Neuronal stem cell (in vitro differentiated cells): ENCODE results near the gene B3GAT1.
A peak's percentile ranks its signal among the peaks of the same experiment; 100 is the strongest.
"Not testable (repeated sequence)": the region's sequence is repeated elsewhere in the genome, so short reads cannot be mapped to it uniquely, and the experiment has no call there.

Experiments used
- DNase-seq: peaks from one replicate; pipeline ENCODE4 v3.0.0-alpha.2; 2013; ENCODE audit warnings: low spot score
- H2AFZ ChIP-seq: one replicate; pipeline ENCODE4 v1.6.1; 2013; ENCODE audit warnings: mild to moderate bottlenecking, low read length, inconsistent platforms
- H2AK5ac ChIP-seq: 2 replicates; pipeline ENCODE4 v1.6.1; 2013; ENCODE audit warnings: low read depth, mild to moderate bottlenecking, inconsistent platforms, low read length, moderate library complexity, mixed read lengths
- H2BK120ac ChIP-seq: 2 replicates; pipeline ENCODE4 v1.6.1; 2013; ENCODE audit warnings: low read depth, mild to moderate bottlenecking, inconsistent platforms, low read length, moderate library complexity, mixed read lengths
- H2BK12ac ChIP-seq: one replicate; pipeline ENCODE4 v1.6.1; 2013; ENCODE audit warnings: low read length, inconsistent platforms
- H2BK15ac ChIP-seq: 2 replicates; pipeline ENCODE4 v1.6.1; 2013; ENCODE audit warnings: mild to moderate bottlenecking, low read length, inconsistent platforms, mixed read lengths
- H2BK5ac ChIP-seq: one replicate; pipeline ENCODE4 v1.6.1; 2013; ENCODE audit warnings: inconsistent platforms, mild to moderate bottlenecking, low read length, moderate library complexity
- H3K14ac ChIP-seq: one replicate; pipeline ENCODE4 v1.6.1; 2013; ENCODE audit warnings: low read length, inconsistent platforms
- H3K18ac ChIP-seq: 2 replicates; pipeline ENCODE4 v1.6.1; 2013; ENCODE audit warnings: low read length, inconsistent platforms
- H3K23ac ChIP-seq: 2 replicates; pipeline ENCODE4 v1.6.1; 2013; ENCODE audit warnings: low read depth, mild to moderate bottlenecking, mixed read lengths, low read length, inconsistent platforms; ENCODE audit not compliant: poor library complexity
- H3K27ac ChIP-seq: replicated peaks from 3 replicates; pipeline ENCODE4 v1.5.1; 2013; ENCODE audit warnings: low read length, inconsistent platforms
- H3K27me3 ChIP-seq, 3 experiments: 2 replicates each; pipeline ENCODE4 v1.6.1; 2013; ENCODE audit warnings: low read length in 3 of 3, mild to moderate bottlenecking in 2 of 3, inconsistent platforms in 1 of 3, low read depth in 1 of 3, mixed read lengths in 1 of 3, moderate library complexity in 1 of 3; ENCODE audit not compliant: control insufficient read depth in 3 of 3, insufficient read depth in 3 of 3
- H3K36me3 ChIP-seq, 2 donors: replicated peaks in 1 of 2; 2 replicates each; pipeline ENCODE4 v1.6.1; 2013; ENCODE audit warnings: low read length in 2 of 2; ENCODE audit not compliant: control insufficient read depth in 2 of 2, insufficient read depth in 2 of 2
- H3K4ac ChIP-seq: 2 replicates; pipeline ENCODE4 v1.6.1; 2013; ENCODE audit warnings: inconsistent platforms, mild to moderate bottlenecking, low read length, moderate library complexity
- H3K4me1 ChIP-seq, 2 donors: 1 replicate in 1 of 2; 2 replicates in 1 of 2; pipeline ENCODE4 v1.6.1; 2013; ENCODE audit warnings: low read length in 2 of 2, low read depth in 1 of 2; ENCODE audit not compliant: control insufficient read depth in 2 of 2, insufficient read depth in 1 of 2
- H3K4me2 ChIP-seq: one replicate; pipeline ENCODE4 v1.6.1; 2013; ENCODE audit warnings: mild to moderate bottlenecking, low read length, inconsistent platforms; ENCODE audit not compliant: insufficient read depth, poor library complexity, severe bottlenecking
- H3K4me3 ChIP-seq, 2 donors: 2 replicates each; pipeline ENCODE4 v1.5.1; 2013; ENCODE audit warnings: low read length in 2 of 2, mild to moderate bottlenecking in 2 of 2, inconsistent platforms in 1 of 2, moderate library complexity in 1 of 2
- H3K79me1 ChIP-seq: one replicate; pipeline ENCODE4 v1.6.1; 2013; ENCODE audit warnings: low read depth, mild to moderate bottlenecking, inconsistent platforms, low read length, moderate library complexity
- H3K9ac ChIP-seq: one replicate; pipeline ENCODE4 v1.6.1; 2013; ENCODE audit warnings: mild to moderate bottlenecking, low read depth, low read length, inconsistent platforms; ENCODE audit not compliant: poor library complexity
- H3K9me3 ChIP-seq, 2 donors: replicated peaks in 1 of 2; 2 replicates each; pipeline versions ENCODE3 to v1.6.1; 2013; ENCODE audit warnings: low read length in 2 of 2, mild to moderate bottlenecking in 2 of 2, inconsistent platforms in 1 of 2, low read depth in 1 of 2, mixed read lengths in 1 of 2, moderate library complexity in 1 of 2; ENCODE audit not compliant: control insufficient read depth in 2 of 2, insufficient read depth in 1 of 2
- H4K8ac ChIP-seq: one replicate; pipeline ENCODE4 v1.6.1; 2013; ENCODE audit warnings: low read depth, mild to moderate bottlenecking, inconsistent platforms, low read length, moderate library complexity
- H4K91ac ChIP-seq: one replicate; pipeline ENCODE4 v1.6.1; 2013; ENCODE audit warnings: low read length, low read depth, mild to moderate bottlenecking, inconsistent platforms; ENCODE audit not compliant: poor library complexity
- WGBS, 2 donors: extraction: QIAGEN DNeasy Blood & Tissue Kit; methylation state at CpG; one replicate each; pipeline ENCODE4 v1.1.7; 2013; ENCODE audit warnings: missing lambda C conversion rate in 2 of 2, mixed read lengths in 1 of 2; ENCODE audit not compliant: insufficient read length in 2 of 2, insufficient replicate concordance in 1 of 2; ENCODE audit errors: extremely low coverage in 2 of 2; 5-methylcytosine and 5-hydroxymethylcytosine counted together

The B3GAT1 gene

GRCh38 chr11:134345237-134345550, 66.8 kb downstream of the B3GAT1 start:
- no peaks in the 10 kb centered on the region for H3K27me3 ChIP-seq
- no peak overlapping the region for H3K9ac ChIP-seq
- DNase-seq = no peak
- no CpG with 5 or more reads among the region's 4 CpGs for WGBS, 2 donors
- H3K36me3 ChIP-seq = no peaks in the 10 kb centered on the region
- H3K79me1 ChIP-seq = no peaks in the 10 kb centered on the region
- H2AFZ ChIP-seq = no peak overlapping the region
- H2BK5ac ChIP-seq = no peak overlapping the region
- H4K91ac ChIP-seq = no peak overlapping the region
- no peak overlapping the region for H3K23ac ChIP-seq
- no peak overlapping the region for H3K18ac ChIP-seq
- H2AK5ac ChIP-seq = no peak overlapping the region
- no peak overlapping the region for H4K8ac ChIP-seq
- no peak overlapping the region for H2BK120ac ChIP-seq
- no peak overlapping the region for H3K14ac ChIP-seq
- no peak overlapping the region for H3K4me2 ChIP-seq
- H3K27ac ChIP-seq = no peak overlapping the region
- H3K4me1 ChIP-seq = no peaks in the 10 kb centered on the region
- H2BK15ac ChIP-seq = no peak overlapping the region
- H2BK12ac ChIP-seq = no peak overlapping the region
- no peak overlapping the region for H3K4me3 ChIP-seq
- H3K4ac ChIP-seq = no peak overlapping the region
- H3K9me3 ChIP-seq = no peaks in the 10 kb centered on the region

- H3K27ac ChIP-seq, H3K14ac ChIP-seq, H4K91ac ChIP-seq, H2BK5ac ChIP-seq, H3K4me1 ChIP-seq, H2BK12ac ChIP-seq, H2BK120ac ChIP-seq, H3K18ac ChIP-seq, H2AK5ac ChIP-seq, H2AFZ ChIP-seq, H3K36me3 ChIP-seq, H3K23ac ChIP-seq, H3K9me3 ChIP-seq, H3K27me3 ChIP-seq, H3K4me3 ChIP-seq, H3K9ac ChIP-seq, H4K8ac ChIP-seq, H3K4me2 ChIP-seq, H2BK15ac ChIP-seq, H3K4ac ChIP-seq, H3K79me1 ChIP-seq, DNase-seq: not testable (repeated sequence)
- no CpG with 5 or more reads among the region's 28 CpGs for WGBS, 2 donors
Observed at GRCh38 chr11:134344497-134345236, 67.4 kb downstream of the B3GAT1 start.

- H3K9me3 ChIP-seq = no peaks in the 10 kb centered on the region
- H2AFZ ChIP-seq = no peak overlapping the region
- H3K27me3 ChIP-seq = no peaks in the 10 kb centered on the region
- H2BK5ac ChIP-seq = no peak overlapping the region
- no CpG with 5 or more reads among the region's 15 CpGs for WGBS, 2 donors
- no peak overlapping the region for H3K27ac ChIP-seq
- H3K4me1 ChIP-seq = no peaks in the 10 kb centered on the region
- no peaks in the 10 kb centered on the region for H3K79me1 ChIP-seq
- H2BK15ac ChIP-seq = no peak overlapping the region
- H2AK5ac ChIP-seq = no peak overlapping the region
- no peaks in the 10 kb centered on the region for H3K36me3 ChIP-seq
- H3K4ac ChIP-seq = no peak overlapping the region
- H4K91ac ChIP-seq = no peak overlapping the region
- H3K4me3 ChIP-seq = no peak overlapping the region
- no peak overlapping the region for H2BK12ac ChIP-seq
- no peak overlapping the region for H3K14ac ChIP-seq
- no peak overlapping the region for H3K18ac ChIP-seq
- DNase-seq = no peak
- no peak overlapping the region for H3K9ac ChIP-seq
- H2BK120ac ChIP-seq = no peak overlapping the region
- H4K8ac ChIP-seq = no peak overlapping the region
- H3K4me2 ChIP-seq = no peak overlapping the region
- no peak overlapping the region for H3K23ac ChIP-seq
Observed at GRCh38 chr11:134343646-134344045, 68.4 kb downstream of the B3GAT1 start.

GRCh38 chr11:134342572-134343340, 69.3 kb downstream of the B3GAT1 start:
- H3K9ac ChIP-seq = no peak overlapping the region
- H2BK120ac ChIP-seq = no peak overlapping the region
- H3K4me2 ChIP-seq = no peak overlapping the region
- H3K79me1 ChIP-seq = no peaks in the 10 kb centered on the region
- H3K27ac ChIP-seq = no peak overlapping the region
- no CpG with 5 or more reads among the region's 30 CpGs for WGBS, 2 donors
- no peak overlapping the region for H2BK15ac ChIP-seq
- H3K9me3 ChIP-seq = no peaks in the 10 kb centered on the region
- H2AK5ac ChIP-seq = no peak overlapping the region
- H3K36me3 ChIP-seq = no peaks in the 10 kb centered on the region
- no peak overlapping the region for H3K4ac ChIP-seq
- no peaks in the 10 kb centered on the region for H3K4me1 ChIP-seq
- H4K8ac ChIP-seq = no peak overlapping the region
- no peak overlapping the region for H3K18ac ChIP-seq
- no peak overlapping the region for H3K4me3 ChIP-seq
- no peaks in the 10 kb centered on the region for H3K27me3 ChIP-seq
- H3K23ac ChIP-seq = peak overlapping the region; percentile 20
- no peak overlapping the region for H4K91ac ChIP-seq
- H2AFZ ChIP-seq = no peak overlapping the region
- peak overlapping the region; percentile 8 for H3K14ac ChIP-seq
- H2BK12ac ChIP-seq = no peak overlapping the region
- DNase-seq = no peak
- H2BK5ac ChIP-seq = no peak overlapping the region
